Mesenchymal stem cell (in vitro differentiated cells and primary cell): ENCODE results near the gene TOR2A.
A peak's percentile ranks its signal among the peaks of the same experiment; 100 is the strongest.

Source experiments
- DNase-seq: peaks from one replicate; pipeline ENCODE4 v3.0.0-alpha.2; 2013
- H2AFZ ChIP-seq: one replicate; pipeline ENCODE4 v1.6.1; 2013; ENCODE audit warnings: low read depth, mild to moderate bottlenecking, control low read depth, inconsistent platforms, low read length, moderate library complexity
- H2AK5ac ChIP-seq: 2 replicates; pipeline ENCODE4 v1.6.1; 2013; ENCODE audit warnings: low read length, moderate library complexity, mild to moderate bottlenecking, inconsistent platforms; ENCODE audit not compliant: severe bottlenecking
- H2BK120ac ChIP-seq: one replicate; pipeline ENCODE4 v1.6.1; 2013; ENCODE audit warnings: low read depth, mild to moderate bottlenecking, inconsistent platforms, low read length, moderate library complexity
- H2BK12ac ChIP-seq, 2 experiments: one replicate each; pipeline ENCODE4 v1.6.1; 2013; ENCODE audit warnings: inconsistent platforms in 2 of 2, low read length in 2 of 2, mild to moderate bottlenecking in 2 of 2, moderate library complexity in 2 of 2, control low read depth in 1 of 2
- H2BK15ac ChIP-seq: one replicate; pipeline ENCODE4 v1.6.1; 2013; ENCODE audit warnings: mild to moderate bottlenecking, low read depth, inconsistent platforms; ENCODE audit not compliant: poor library complexity, severe bottlenecking
- H2BK5ac ChIP-seq: 2 replicates; pipeline ENCODE4 v1.6.1; 2013; ENCODE audit warnings: low read depth, mild to moderate bottlenecking, low read length, control low read depth, inconsistent platforms; ENCODE audit not compliant: poor library complexity, severe bottlenecking
- H3K14ac ChIP-seq, 2 experiments: one replicate each; pipeline ENCODE4 v1.6.1; 2013; ENCODE audit warnings: inconsistent platforms in 2 of 2, low read length in 2 of 2, control low read depth in 1 of 2, mild to moderate bottlenecking in 1 of 2, moderate library complexity in 1 of 2
- H3K18ac ChIP-seq, 2 experiments: one replicate each; pipeline ENCODE4 v1.6.1; 2013; ENCODE audit warnings: inconsistent platforms in 2 of 2, low read length in 2 of 2, control low read depth in 1 of 2, low read depth in 1 of 2, mild to moderate bottlenecking in 1 of 2
- H3K23ac ChIP-seq, 2 experiments: one replicate each; pipeline ENCODE4 v1.6.1; 2013; ENCODE audit warnings: inconsistent platforms in 2 of 2, low read length in 2 of 2, mild to moderate bottlenecking in 2 of 2, moderate library complexity in 2 of 2, control low read depth in 1 of 2
- H3K27ac ChIP-seq: 2 replicates; pipeline ENCODE4 v1.5.1; 2013; ENCODE audit warnings: mild to moderate bottlenecking, moderate library complexity, low read length, control low read depth, inconsistent platforms; ENCODE audit not compliant: poor library complexity, severe bottlenecking
- H3K27me3 ChIP-seq, 2 experiments: 2 replicates each; pipeline versions ENCODE4 v1.6.1 to v1.7.0; 2013; ENCODE audit warnings: low read length in 2 of 2, mild to moderate bottlenecking in 2 of 2, moderate library complexity in 2 of 2, control low read depth in 1 of 2, inconsistent platforms in 1 of 2; ENCODE audit not compliant: control insufficient read depth in 1 of 2, insufficient read depth in 1 of 2
- H3K36me3 ChIP-seq, 2 experiments: 2 replicates each; pipeline versions ENCODE4 v1.6.1 to v1.7.0; 2013; ENCODE audit warnings: low read length in 2 of 2, control low read depth in 1 of 2, inconsistent platforms in 1 of 2, low read depth in 1 of 2, mild to moderate bottlenecking in 1 of 2; ENCODE audit not compliant: insufficient read depth in 2 of 2, control insufficient read depth in 1 of 2
- H3K4ac ChIP-seq, 2 experiments: one replicate each; pipeline ENCODE4 v1.6.1; 2013; ENCODE audit warnings: inconsistent platforms in 2 of 2, low read length in 2 of 2, mild to moderate bottlenecking in 2 of 2, moderate library complexity in 2 of 2, control low read depth in 1 of 2, low read depth in 1 of 2
- H3K4me1 ChIP-seq: 2 replicates; pipeline ENCODE4 v1.6.1; 2013; ENCODE audit warnings: low read depth, low read length, control low read depth; ENCODE audit not compliant: control insufficient read depth, insufficient read depth
- H3K4me2 ChIP-seq: 2 replicates; pipeline ENCODE4 v1.6.1; 2013; ENCODE audit warnings: low read length, mild to moderate bottlenecking, inconsistent platforms; ENCODE audit not compliant: poor library complexity, severe bottlenecking
- H3K4me3 ChIP-seq, 2 experiments: 2 replicates each; pipeline versions ENCODE4 v1.5.1 to v1.7.0; 2013; ENCODE audit warnings: low read length in 2 of 2, mild to moderate bottlenecking in 2 of 2, control low read depth in 1 of 2, low read depth in 1 of 2; ENCODE audit not compliant: insufficient read depth in 1 of 2
- H3K79me1 ChIP-seq: replicated peaks from 2 replicates; pipeline ENCODE4 v1.6.1; 2013; ENCODE audit warnings: mild to moderate bottlenecking, control low read depth, low read length, inconsistent platforms; ENCODE audit not compliant: poor library complexity, severe bottlenecking
- H3K9ac ChIP-seq: 2 replicates; pipeline ENCODE4 v1.7.0; 2013; ENCODE audit warnings: mild to moderate bottlenecking, low read length, moderate library complexity
- H3K9me3 ChIP-seq: 2 replicates; pipeline ENCODE4 v1.7.0; 2013; ENCODE audit warnings: mild to moderate bottlenecking, low read length; ENCODE audit not compliant: control insufficient read depth
- H4K8ac ChIP-seq: one replicate; pipeline ENCODE4 v1.6.1; 2013; ENCODE audit warnings: inconsistent platforms, mild to moderate bottlenecking, low read length, moderate library complexity
- H4K91ac ChIP-seq: one replicate; pipeline ENCODE4 v1.6.1; 2013; ENCODE audit warnings: mild to moderate bottlenecking, low read length, inconsistent platforms
- WGBS: methylation state at CpG from one replicate; pipeline ENCODE4 v1.1.7; 2013; ENCODE audit warnings: mixed read lengths; 5-methylcytosine and 5-hydroxymethylcytosine counted together

The TOR2A gene

GRCh38 chr9:127767909-127768331 is 32.8 kb upstream of the TOR2A start:
- H2BK15ac ChIP-seq, result peak overlapping the region; percentile 82
- peak; percentile 72 for DNase-seq
- H3K36me3 ChIP-seq, result no peaks in the 10 kb centered on the region
- peak overlapping the region; percentile 26 for H3K4me2 ChIP-seq
- peaks cover 18% of the 10 kb centered on the region for H3K4me1 ChIP-seq
- H3K9ac ChIP-seq, result no peak overlapping the region
- peak overlapping the region in 1 of 2 experiments; percentile 65 for H3K18ac ChIP-seq
- peak overlapping the region; percentile 43 for H2AFZ ChIP-seq
- no peaks in the 10 kb centered on the region for H3K79me1 ChIP-seq
- no peak overlapping the region for H2AK5ac ChIP-seq
- H3K4ac ChIP-seq, result peak overlapping the region in 1 of 2 experiments; percentile 35
- H2BK12ac ChIP-seq, result peak overlapping the region in 1 of 2 experiments; percentile 8
- H3K27me3 ChIP-seq, result peaks cover 15 to 65% of the 10 kb centered on the region in 2 experiments
- no peak overlapping the region for H3K4me3 ChIP-seq
- no peak overlapping the region for H2BK120ac ChIP-seq
- no peak overlapping the region for H3K14ac ChIP-seq
- peak overlapping the region; percentile 78 for H4K91ac ChIP-seq
- WGBS, result 10% methylated on average over 13 of the region's 13 CpGs
- H3K27ac ChIP-seq, result no peak overlapping the region
- H3K9me3 ChIP-seq, result no peaks in the 10 kb centered on the region
- peak overlapping the region in 1 of 2 experiments; percentile 26 for H3K23ac ChIP-seq
- H2BK5ac ChIP-seq, result no peak overlapping the region
- peak overlapping the region; percentile 84 for H4K8ac ChIP-seq

- WGBS, result 0% methylated on average over 1 of the region's 3 CpGs
These were observed 32.3 kb upstream of the TOR2A start for GRCh38 chr9:127767410-127767809.

GRCh38 chr9:127765418-127765817 is 30.3 kb upstream of the TOR2A start:
- H3K4me2 ChIP-seq, result no peak overlapping the region
- no peak overlapping the region for H2BK12ac ChIP-seq
- no peaks in the 10 kb centered on the region for H3K36me3 ChIP-seq
- no peak for DNase-seq
- H2AK5ac ChIP-seq, result no peak overlapping the region
- no peak overlapping the region for H3K23ac ChIP-seq
- peaks cover 39 to 77% of the 10 kb centered on the region in 2 experiments for H3K27me3 ChIP-seq
- H3K18ac ChIP-seq, result no peak overlapping the region
- 75% methylated on average over 1 of the region's 1 CpG for WGBS
- H2BK5ac ChIP-seq, result no peak overlapping the region
- no peak overlapping the region for H4K91ac ChIP-seq
- H3K9ac ChIP-seq, result no peak overlapping the region
- no peaks in the 10 kb centered on the region for H3K79me1 ChIP-seq
- H3K4ac ChIP-seq, result no peak overlapping the region
- no peak overlapping the region for H3K14ac ChIP-seq
- no peak overlapping the region for H2BK15ac ChIP-seq
- H3K4me1 ChIP-seq, result peaks cover 15% of the 10 kb centered on the region
- no peak overlapping the region for H2AFZ ChIP-seq
- no peak overlapping the region for H3K4me3 ChIP-seq
- no peak overlapping the region for H2BK120ac ChIP-seq
- no peak overlapping the region for H3K27ac ChIP-seq
- H4K8ac ChIP-seq, result no peak overlapping the region
- H3K9me3 ChIP-seq, result no peaks in the 10 kb centered on the region

More at GRCh38 chr9:127767410-127767809, 32.3 kb upstream of the TOR2A start:
- H2BK5ac ChIP-seq, result no peak overlapping the region
- H3K27me3 ChIP-seq, result peaks cover 20 to 68% of the 10 kb centered on the region in 2 experiments
- no peak overlapping the region for H2AFZ ChIP-seq
- no peak overlapping the region for H4K91ac ChIP-seq
- no peaks in the 10 kb centered on the region for H3K9me3 ChIP-seq
- no peak overlapping the region for H2BK120ac ChIP-seq
- no peak overlapping the region for H3K4me2 ChIP-seq
- H3K79me1 ChIP-seq, result no peaks in the 10 kb centered on the region
- no peak overlapping the region for H3K4me3 ChIP-seq
- no peak for DNase-seq
- H3K18ac ChIP-seq, result peak overlapping the region; percentile 18 to 65
- H3K4me1 ChIP-seq, result peaks cover 18% of the 10 kb centered on the region
- peak overlapping the region; percentile 56 for H2BK15ac ChIP-seq
- no peak overlapping the region for H2AK5ac ChIP-seq
- no peak overlapping the region for H3K27ac ChIP-seq
- no peaks in the 10 kb centered on the region for H3K36me3 ChIP-seq
- no peak overlapping the region for H3K9ac ChIP-seq
- peak overlapping the region in 1 of 2 experiments; percentile 45 for H2BK12ac ChIP-seq
- no peak overlapping the region for H3K14ac ChIP-seq
- H4K8ac ChIP-seq, result peak overlapping the region; percentile 84
- H3K23ac ChIP-seq, result no peak overlapping the region
- H3K4ac ChIP-seq, result peak overlapping the region in 1 of 2 experiments; percentile 35

GRCh38 chr9:127763918-127764384 is 28.9 kb upstream of the TOR2A start:
- Histone ChIP-seq H3K4ac (no peak overlapping the region), H3K14ac (peak overlapping the region in 1 of 2 experiments; percentile 59), H3K4me3 (peak overlapping the region in 1 of 2 experiments; percentile 35), H4K91ac (peak overlapping the region; percentile 11), H3K23ac (no peak overlapping the region), H3K9ac (no peak overlapping the region), H3K36me3 (no peaks in the 10 kb centered on the region), H3K9me3 (no peaks in the 10 kb centered on the region), H3K27ac (no peak overlapping the region), H2BK12ac (peak overlapping the region in 1 of 2 experiments; percentile 65), H2AFZ (no peak overlapping the region), H2BK120ac (no peak overlapping the region), H3K4me1 (peaks cover 9% of the 10 kb centered on the region), H4K8ac (no peak overlapping the region), H3K27me3 (peaks cover 39 to 69% of the 10 kb centered on the region in 2 experiments), H3K79me1 (no peaks in the 10 kb centered on the region), H3K4me2 (no peak overlapping the region), H2BK15ac (no peak overlapping the region), H2AK5ac (no peak overlapping the region), H3K18ac (peak overlapping the region in 1 of 2 experiments; percentile 34), H2BK5ac (no peak overlapping the region)
- DNase-seq, result no peak
- WGBS, result 48% methylated on average over 7 of the region's 7 CpGs
